ENCODE results near the gene RPH3AL. TPM values are rescaled to one million over a fixed set of nuclear protein-coding genes. Genes with fewer than 3 reads are reported as not detected.
"Not testable (repeated sequence)": the region's sequence is repeated elsewhere in the genome, so short reads cannot be mapped to it uniquely, and the experiment has no call there.

Gene RPH3AL
- total RNA-seq, 1 donor from 2014 or later: 3.5 TPM

- no peaks in the 10 kb centered on the region for H3K4me1 Mint-ChIP-seq (ENCODE audit: low read depth)
- intact Hi-C loops (cut with micrococcal nuclease): no loop called here
Measured at GRCh38 chr17:372157-373152, 19.8 kb upstream of the RPH3AL start.

DNA sequence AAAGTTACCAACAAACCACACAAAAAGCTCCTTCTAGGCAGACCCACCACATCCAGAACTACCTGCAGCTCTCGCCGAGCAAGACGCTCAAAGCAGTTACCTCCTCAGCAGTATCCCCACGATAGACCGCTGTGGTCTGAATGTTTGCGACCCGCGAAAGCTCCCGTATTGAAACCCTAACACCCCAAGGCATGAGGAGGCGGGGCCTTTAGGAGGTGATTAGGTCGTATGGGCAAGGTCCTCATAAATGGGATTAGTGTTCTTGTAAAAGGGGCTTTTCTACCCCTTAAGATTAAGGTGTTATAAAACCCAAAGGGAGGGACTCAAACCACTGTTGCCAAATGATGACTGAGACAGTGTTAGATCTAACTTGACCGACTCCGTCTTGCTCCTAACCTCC is 19.0 kb upstream of the RPH3AL start:
- Mint-ChIP-seq H3K36me3 (ENCODE audit: low read depth) (no peaks in the 10 kb centered on the region), H3K27ac (no peak overlapping the region), H3K27me3 (ENCODE audit: low read depth) (no peaks in the 10 kb centered on the region), H3K4me3 (ENCODE audit: low read depth) (no peak overlapping the region), H3K9me3 (peaks cover 12% of the 10 kb centered on the region), H3K4me1 (ENCODE audit: low read depth) (no peaks in the 10 kb centered on the region)
- intact Hi-C loops (cut with micrococcal nuclease): no loop called here
- DNase-seq (ENCODE audit: low spot score): no peak

More at GRCh38 chr17:372157-373152, 19.8 kb upstream of the RPH3AL start:
- DNase-seq (ENCODE audit: low spot score): no peak
- Mint-ChIP-seq H3K9me3 (peaks cover 12% of the 10 kb centered on the region), H3K4me3 (ENCODE audit: low read depth) (no peak overlapping the region), H3K27ac (no peak overlapping the region), H3K36me3 (ENCODE audit: low read depth) (no peaks in the 10 kb centered on the region), H3K27me3 (ENCODE audit: low read depth) (no peaks in the 10 kb centered on the region)

DNA sequence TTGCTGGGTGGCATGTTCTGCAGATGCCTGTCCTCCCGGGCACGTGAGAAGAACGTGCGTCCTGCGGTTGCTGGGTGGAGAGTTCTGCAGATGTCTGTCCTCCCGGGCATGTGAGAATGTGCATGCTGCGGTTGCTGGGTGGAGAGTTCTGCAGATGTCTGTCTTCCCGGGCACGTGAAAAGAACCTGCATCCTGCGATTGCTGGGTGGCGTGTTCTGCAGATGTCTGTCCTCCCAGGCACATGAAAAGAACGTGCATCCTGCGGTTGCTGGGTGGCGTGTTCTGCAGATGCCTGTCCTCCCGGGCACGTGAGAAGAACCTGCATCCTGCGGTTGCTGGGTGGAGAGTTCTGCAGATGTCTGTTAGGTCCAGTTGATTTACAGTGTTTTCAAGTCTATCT is 15.0 kb upstream of the RPH3AL start:
- DNase-seq (ENCODE audit: low spot score); H3K27ac Mint-ChIP-seq; intact Hi-C loops (cut with micrococcal nuclease); H3K36me3 Mint-ChIP-seq (ENCODE audit: low read depth); H3K27me3 Mint-ChIP-seq (ENCODE audit: low read depth); H3K4me1 Mint-ChIP-seq (ENCODE audit: low read depth); H3K4me3 Mint-ChIP-seq (ENCODE audit: low read depth): not testable (repeated sequence)
- H3K9me3 Mint-ChIP-seq: peaks cover 12% of the 10 kb centered on the region

- H3K4me3 Mint-ChIP-seq (ENCODE audit: low read depth); DNase-seq (ENCODE audit: low spot score); H3K27ac Mint-ChIP-seq; H3K4me1 Mint-ChIP-seq (ENCODE audit: low read depth); H3K27me3 Mint-ChIP-seq (ENCODE audit: low read depth); H3K36me3 Mint-ChIP-seq (ENCODE audit: low read depth); intact Hi-C loops (cut with micrococcal nuclease): not testable (repeated sequence)
- H3K9me3 Mint-ChIP-seq: peaks cover 12% of the 10 kb centered on the region
Measured at GRCh38 chr17:366657-367615, 14.3 kb upstream of the RPH3AL start.

- Mint-ChIP-seq H3K36me3 (ENCODE audit: low read depth) (no peaks in the 10 kb centered on the region), H3K27me3 (ENCODE audit: low read depth) (peaks cover 3% of the 10 kb centered on the region), H3K4me3 (ENCODE audit: low read depth) (no peak overlapping the region), H3K4me1 (ENCODE audit: low read depth) (no peaks in the 10 kb centered on the region), H3K27ac (no peak overlapping the region), H3K9me3 (peaks cover 12% of the 10 kb centered on the region)
- no peak for DNase-seq (ENCODE audit: low spot score)
- intact Hi-C loops (cut with micrococcal nuclease): no loop called here
Measured at GRCh38 chr17:364766-365165, 12.2 kb upstream of the RPH3AL start.

- no peaks in the 10 kb centered on the region for H3K36me3 Mint-ChIP-seq (ENCODE audit: low read depth)
Measured at GRCh38 chr17:364308-364707, 11.7 kb upstream of the RPH3AL start.

DNA sequence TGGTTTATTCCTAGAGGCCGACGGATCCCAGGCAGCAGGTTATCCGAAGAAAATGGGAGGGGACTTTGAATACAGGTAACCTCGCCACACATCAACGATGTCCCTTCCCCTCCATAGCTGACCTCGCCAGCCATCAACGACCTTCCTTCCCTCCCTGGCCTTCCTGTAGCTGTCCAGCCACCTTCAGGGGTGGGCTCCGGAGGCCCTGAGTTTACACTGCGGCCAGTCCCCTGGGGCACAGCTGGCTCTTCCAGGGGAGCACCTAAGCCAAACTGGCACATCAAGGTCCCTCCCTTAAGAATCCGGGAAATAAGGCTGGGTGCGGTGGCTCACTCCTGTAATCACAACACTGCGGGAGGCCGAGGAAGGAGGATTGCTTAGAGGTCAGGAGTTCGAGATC is 10.1 kb upstream of the RPH3AL start:
- no peak for DNase-seq (ENCODE audit: low spot score)
- Mint-ChIP-seq H3K36me3 (ENCODE audit: low read depth) (no peaks in the 10 kb centered on the region), H3K4me1 (ENCODE audit: low read depth) (no peaks in the 10 kb centered on the region), H3K27ac (no peak overlapping the region), H3K4me3 (ENCODE audit: low read depth) (no peak overlapping the region), H3K9me3 (peaks cover 6% of the 10 kb centered on the region), H3K27me3 (ENCODE audit: low read depth) (peaks cover 3% of the 10 kb centered on the region)
- intact Hi-C loops (cut with micrococcal nuclease): no loop called here

More at GRCh38 chr17:364308-364707, 11.7 kb upstream of the RPH3AL start:
- DNase-seq (ENCODE audit: low spot score): no peak
- H3K4me1 Mint-ChIP-seq (ENCODE audit: low read depth): no peaks in the 10 kb centered on the region
- H3K9me3 Mint-ChIP-seq: peaks cover 9% of the 10 kb centered on the region
- no peak overlapping the region for H3K4me3 Mint-ChIP-seq (ENCODE audit: low read depth)
- H3K27me3 Mint-ChIP-seq (ENCODE audit: low read depth): peaks cover 3% of the 10 kb centered on the region
- no peak overlapping the region for H3K27ac Mint-ChIP-seq
- intact Hi-C loops (cut with micrococcal nuclease): no loop called here

GRCh38 chr17:360092-360750 is 7.6 kb upstream of the RPH3AL start:
- Mint-ChIP-seq H3K27me3 (ENCODE audit: low read depth) (no peaks in the 10 kb centered on the region), H3K9me3 (peaks cover 21% of the 10 kb centered on the region), H3K4me3 (ENCODE audit: low read depth) (no peak overlapping the region), H3K27ac (no peak overlapping the region), H3K36me3 (ENCODE audit: low read depth) (peaks cover 8% of the 10 kb centered on the region), H3K4me1 (ENCODE audit: low read depth) (no peaks in the 10 kb centered on the region)
- no peak for DNase-seq (ENCODE audit: low spot score)
- intact Hi-C loops (cut with micrococcal nuclease): no loop called here

DNA sequence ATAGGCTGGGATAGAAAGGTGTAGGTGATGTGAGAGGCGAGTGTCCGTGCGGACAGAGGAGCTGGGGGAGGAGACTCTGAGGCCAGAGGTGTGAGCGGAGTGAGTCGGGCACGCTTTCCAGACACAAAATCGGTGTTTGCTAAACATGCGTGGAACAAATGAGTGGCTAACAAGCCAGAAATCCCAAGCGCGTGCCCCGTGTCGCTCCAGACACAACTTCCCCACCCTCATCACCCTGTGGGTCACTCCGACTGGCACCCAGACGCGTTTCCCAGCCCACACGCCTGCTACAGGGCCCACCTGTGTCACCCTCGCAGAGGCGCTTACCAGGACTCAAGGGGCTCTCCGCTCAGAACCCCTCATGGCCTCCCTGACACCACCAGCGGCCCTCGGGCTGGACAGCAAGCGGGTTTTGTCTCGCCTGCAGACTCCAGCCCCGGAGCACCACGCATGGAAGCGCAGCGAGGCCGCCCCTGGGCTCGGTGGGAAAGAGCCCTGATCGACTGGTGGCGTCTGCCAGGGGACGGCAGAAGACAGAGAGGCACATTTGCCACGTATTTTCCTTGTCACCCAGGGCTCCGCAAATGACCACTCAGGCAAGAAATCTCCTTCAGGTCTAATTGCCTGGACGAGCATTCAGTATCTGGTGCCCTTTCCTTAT is 6.0 kb upstream of the RPH3AL start:
- peaks cover 24% of the 10 kb centered on the region for H3K9me3 Mint-ChIP-seq
- DNase-seq (ENCODE audit: low spot score): no peak
- no peak overlapping the region for H3K27ac Mint-ChIP-seq
- H3K27me3 Mint-ChIP-seq (ENCODE audit: low read depth): no peaks in the 10 kb centered on the region
- intact Hi-C loops (cut with micrococcal nuclease): no loop called here
- no peaks in the 10 kb centered on the region for H3K4me1 Mint-ChIP-seq (ENCODE audit: low read depth)
- no peak overlapping the region for H3K4me3 Mint-ChIP-seq (ENCODE audit: low read depth)
- H3K36me3 Mint-ChIP-seq (ENCODE audit: low read depth): peaks cover 8% of the 10 kb centered on the region

GRCh38 chr17:357644-358043 is 5.0 kb upstream of the RPH3AL start:
- Mint-ChIP-seq H3K27ac (no peak overlapping the region), H3K36me3 (ENCODE audit: low read depth) (peaks cover 8% of the 10 kb centered on the region), H3K9me3 (peaks cover 24% of the 10 kb centered on the region), H3K4me3 (ENCODE audit: low read depth) (no peak overlapping the region), H3K27me3 (ENCODE audit: low read depth) (no peaks in the 10 kb centered on the region), H3K4me1 (ENCODE audit: low read depth) (no peaks in the 10 kb centered on the region)
- DNase-seq (ENCODE audit: low spot score): no peak
- intact Hi-C loops (cut with micrococcal nuclease): no loop called here

- DNase-seq (ENCODE audit: low spot score): no peak
- no peaks in the 10 kb centered on the region for H3K27me3 Mint-ChIP-seq (ENCODE audit: low read depth)
- H3K27ac Mint-ChIP-seq: no peak overlapping the region
- no peaks in the 10 kb centered on the region for H3K4me1 Mint-ChIP-seq (ENCODE audit: low read depth)
- no peak overlapping the region for H3K4me3 Mint-ChIP-seq (ENCODE audit: low read depth)
- peaks cover 8% of the 10 kb centered on the region for H3K36me3 Mint-ChIP-seq (ENCODE audit: low read depth)
- intact Hi-C loops (cut with micrococcal nuclease): no loop called here
- H3K9me3 Mint-ChIP-seq: peaks cover 24% of the 10 kb centered on the region
Measured at GRCh38 chr17:356671-357434, 4.2 kb upstream of the RPH3AL start.

All from activated T-helper 2 cell treated with anti-CD3 and anti-CD28 coated beads, Interferon-gamma antibody, Interleukin-2, Interleukin-4, amounts not matched to agents 10 μg/mL and 5 μg/mL and 100 μg/mL, durations not matched to agents 14 hours and 24 hours and 36 hours (primary cell).